Midbrain (tissue), 1 donor: ENCODE measurements around the gene STAT2.
"Not testable (repeated sequence)": the region's sequence is repeated elsewhere in the genome, so short reads cannot be mapped to it uniquely, and the experiment has no call there.

Experiments used
- DNase-seq: peaks from one replicate; lab custom pipeline; 2025; lab: John Stamatoyannopoulos, UW

The STAT2 gene

DNA sequence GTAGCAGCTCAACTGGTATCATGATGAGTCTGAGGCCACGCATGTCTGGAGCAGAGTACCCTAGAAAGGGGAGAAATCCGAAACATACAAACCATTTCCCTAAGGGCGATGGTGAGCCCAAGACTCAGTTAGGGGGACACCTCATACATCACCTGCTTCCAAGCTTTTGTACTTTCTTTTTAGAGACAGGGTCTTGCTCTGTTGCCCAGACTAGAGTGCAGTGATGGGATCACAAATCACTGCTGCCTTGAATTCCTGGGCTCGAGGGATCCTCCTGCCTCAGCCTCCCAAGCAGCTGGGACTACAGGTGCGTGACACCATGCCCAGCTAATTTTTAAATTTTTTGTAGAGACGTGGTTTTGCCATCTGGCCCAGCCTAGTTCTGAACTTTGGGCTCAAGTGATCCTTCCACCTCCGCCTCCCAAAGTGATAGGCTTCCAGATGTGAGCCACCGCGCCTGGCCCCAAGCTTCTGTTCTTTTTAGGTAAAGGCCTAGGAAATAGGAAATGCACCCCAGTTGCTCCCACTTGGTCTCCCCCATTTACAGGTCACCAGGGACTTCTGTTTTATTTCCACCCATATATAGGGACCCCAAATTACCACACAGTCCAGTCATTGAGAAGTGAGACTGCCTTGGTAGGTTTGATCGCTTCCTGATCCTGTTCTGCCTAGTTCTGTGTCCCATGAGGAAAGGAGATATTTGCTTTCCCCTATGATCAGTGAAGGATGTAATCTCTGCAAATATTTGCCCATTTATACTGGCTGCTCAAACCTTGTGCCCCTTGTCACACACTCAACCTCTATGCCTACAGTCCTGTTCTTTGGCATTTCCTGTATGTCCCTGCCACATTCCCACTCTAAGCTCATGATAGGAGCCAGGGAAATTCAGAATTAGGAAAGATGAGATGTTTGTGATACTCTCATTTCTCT lies 2.5 kb upstream of the STAT2 start, which contains the start of gene APOF:
Gene APOF (minus strand): TSS at position 728 of the 930 bp plus-strand sequence. CDS start 112 bp downstream, at position 616.
- DNase-seq = no peak

DNA sequence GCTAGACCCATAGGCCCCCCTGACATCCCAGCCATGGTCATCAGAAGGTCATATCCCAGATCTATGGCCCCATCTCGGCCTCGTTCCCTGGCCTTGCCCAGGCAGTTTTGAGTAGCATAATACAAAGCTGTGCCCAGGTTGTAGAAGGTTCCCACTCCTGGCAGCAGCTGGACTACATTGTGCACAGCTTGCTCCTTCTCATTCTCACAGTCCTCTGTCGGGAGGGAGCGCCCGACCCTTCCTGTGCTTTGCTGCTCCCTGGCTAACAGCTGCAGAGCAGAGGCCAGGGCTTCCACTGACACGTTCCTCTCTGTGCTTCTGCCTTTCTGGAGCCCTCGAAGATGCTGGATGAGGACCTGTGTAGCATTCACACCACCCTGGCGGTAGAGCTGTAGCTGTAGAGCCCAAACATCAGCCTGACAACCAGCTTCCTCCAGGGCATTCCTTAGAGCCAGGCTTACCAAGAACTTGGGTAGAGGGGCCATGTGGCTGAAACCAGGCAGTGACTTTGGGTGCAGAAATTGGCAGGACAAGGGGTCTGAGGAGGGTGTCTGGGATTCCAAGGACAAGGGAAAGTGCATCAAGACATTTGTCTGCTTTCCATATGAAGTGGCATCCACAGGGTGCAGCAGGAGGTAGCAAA lies 1.7 kb upstream of the STAT2 start:
- no peak for DNase-seq

DNA sequence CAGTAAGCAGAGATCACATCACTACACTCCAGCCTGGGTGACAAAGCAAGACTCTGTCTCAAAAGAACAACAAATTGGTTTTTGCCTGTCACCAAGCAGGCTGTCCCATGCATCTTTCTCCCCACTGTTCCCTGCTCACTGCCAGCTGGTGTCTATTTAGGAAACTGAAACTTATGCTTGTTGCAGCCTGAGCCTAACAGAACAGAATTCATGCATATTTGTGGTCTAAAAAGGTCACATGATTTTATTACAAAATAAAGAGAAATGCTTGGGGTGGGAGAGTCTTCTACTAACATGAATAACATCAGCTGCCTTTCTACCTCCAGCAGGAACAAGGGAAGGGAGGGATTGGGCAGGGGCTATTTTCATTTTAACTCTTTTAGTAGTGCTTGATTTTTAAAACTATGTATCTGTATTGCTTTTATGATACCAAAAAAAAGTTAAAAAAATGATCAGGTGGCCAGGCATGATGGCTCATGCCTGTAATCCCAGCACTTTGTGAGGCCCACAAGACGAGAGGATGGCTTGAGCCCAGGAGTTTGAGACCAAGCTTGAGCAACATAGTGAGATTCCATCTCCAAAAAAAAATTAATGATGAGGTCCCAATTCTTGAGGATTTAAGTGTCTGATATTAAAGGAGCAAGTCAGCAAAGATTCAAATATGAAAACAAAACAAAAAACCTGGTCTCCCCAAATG lies 923 bp downstream of the STAT2 start:
- peak; percentile 78 for DNase-seq

DNA sequence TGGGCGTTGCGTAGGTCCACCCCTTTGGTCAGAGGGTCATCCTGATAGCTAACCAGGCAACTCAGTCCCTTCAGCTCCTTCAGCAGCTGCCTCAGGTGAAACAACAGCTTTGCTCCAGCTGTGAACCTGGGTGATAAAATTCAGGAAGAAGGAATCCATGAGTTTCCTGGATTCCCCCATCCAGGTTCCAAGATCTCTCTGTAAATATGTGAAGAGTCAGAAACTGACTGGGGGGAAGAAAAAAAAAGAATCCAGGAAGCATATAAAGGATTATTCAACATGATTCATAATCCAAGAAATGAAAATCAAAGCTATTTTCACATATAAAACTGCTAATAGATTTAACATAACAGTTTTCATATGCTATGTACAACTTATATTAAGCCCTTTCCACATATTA lies 8.6 kb downstream of the STAT2 start:
- no peak for DNase-seq

DNA sequence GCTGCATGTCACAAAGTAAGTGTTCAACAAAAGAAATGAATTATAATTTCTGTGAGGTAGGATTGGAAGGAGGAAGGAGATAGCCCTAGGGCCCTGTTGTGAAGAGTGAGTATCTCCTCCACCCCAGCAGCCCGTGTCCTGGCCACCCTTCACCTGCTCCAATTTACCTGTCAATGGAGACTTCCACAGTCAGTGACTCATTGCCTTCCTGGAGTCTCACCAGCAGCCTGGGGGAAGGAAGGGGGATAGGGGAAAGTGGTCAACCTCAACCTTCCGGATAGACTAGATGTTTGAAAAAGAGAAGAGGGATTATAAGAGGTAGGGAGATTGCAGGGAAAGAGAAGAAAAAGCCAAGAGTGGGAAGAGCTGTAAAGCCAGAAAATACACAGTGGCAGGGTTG lies 9.2 kb downstream of the STAT2 start:
- no peak for DNase-seq

DNA sequence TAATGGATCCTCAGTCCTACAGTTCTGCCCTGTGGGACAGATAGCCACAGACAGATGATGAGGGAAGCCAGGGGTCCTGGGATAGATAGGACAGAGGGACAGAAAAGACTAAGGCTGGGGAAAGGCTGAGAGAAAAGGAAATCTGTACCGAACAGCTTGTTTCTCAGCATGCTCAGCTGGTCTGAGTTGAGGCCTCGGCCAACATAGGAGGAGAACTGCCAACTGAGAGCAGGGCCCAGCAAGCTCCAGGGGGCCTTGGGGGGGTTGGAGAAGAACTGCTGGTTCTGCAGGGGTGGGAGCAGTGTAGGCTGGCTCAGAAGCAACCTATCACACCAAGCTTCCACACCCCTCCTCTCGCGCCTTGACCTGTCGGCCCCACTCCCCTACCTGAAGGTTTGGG lies 11.1 kb downstream of the STAT2 start:
- DNase-seq = no peak

DNA sequence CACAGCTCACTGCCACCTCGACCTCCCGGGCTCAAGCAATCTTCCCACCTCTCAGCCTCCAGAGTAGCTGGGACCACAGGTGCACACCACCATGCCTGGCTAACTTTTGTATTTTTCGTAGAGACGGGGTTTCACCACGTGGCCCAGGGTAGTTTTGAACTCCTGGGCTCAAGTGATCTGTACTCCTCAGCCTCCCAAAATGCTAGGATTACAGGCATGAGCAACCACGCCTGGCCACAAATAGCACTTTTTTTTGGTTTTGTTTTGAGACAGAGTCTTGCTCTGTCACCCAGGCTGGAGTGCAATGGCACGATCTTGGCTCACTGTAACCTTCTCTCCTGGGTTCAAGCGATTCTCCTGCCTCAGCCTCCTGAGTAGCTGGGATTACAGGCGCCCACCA lies 12.7 kb downstream of the STAT2 start:
- DNase-seq = not testable (repeated sequence)

DNA sequence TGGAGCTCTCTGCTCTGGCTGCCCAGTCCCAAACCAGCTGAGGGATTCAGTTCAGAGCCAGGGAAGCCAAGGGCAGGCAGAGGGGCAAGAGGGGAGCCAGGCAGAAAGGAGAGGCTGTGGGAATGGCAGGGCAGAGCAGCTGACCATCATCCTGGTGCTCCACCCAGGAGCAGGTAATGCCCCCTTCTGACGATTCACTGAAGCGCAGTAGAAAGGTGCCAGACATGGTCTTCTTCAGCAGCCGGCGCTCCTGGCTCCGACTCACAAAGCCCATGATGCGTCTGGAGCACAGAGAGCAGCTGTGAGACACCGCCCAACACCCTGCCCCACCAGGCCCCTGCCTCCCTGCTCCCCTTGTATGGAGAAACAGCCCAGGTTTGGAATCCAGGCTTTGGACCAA lies 13.2 kb downstream of the STAT2 start:
- no peak for DNase-seq

DNA sequence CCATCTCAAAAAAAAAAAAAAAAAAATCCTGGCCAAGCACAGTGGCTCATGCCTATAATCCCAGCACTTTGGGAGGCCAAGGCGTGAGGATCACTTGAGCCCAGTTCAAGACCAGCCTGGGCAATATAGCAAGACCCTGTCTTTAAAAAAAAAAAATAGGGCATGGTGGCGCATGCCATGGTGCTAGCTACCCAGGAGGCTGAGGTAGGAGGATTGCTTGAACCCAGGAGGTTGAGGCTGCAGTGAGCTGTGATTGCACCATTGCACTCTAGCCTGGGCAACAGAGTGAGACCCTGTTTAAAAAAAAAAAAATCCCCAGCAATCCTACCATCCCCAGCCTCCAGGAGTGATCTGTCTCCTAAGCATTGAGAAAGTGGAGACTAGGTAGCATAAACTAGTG lies 17.6 kb downstream of the STAT2 start:
- DNase-seq = not testable (repeated sequence)

DNA sequence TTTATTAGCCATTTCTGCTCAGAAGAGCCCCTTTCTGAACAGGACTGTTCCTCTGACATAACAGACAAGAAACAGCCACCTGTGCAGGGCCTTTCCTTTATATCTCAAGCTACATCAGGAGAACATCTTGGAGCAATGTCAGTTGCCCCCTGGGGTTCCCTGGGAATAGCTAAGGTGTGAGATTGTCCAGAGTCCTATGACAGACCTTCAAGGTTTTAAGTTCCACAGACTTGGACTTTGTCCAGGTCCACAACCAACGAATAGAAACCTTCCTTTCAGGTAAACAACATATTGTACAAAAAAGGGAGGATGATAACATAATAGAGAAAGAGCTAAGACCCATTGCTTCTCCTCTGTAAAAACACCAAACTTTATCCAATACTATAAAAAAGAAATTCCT lies 18.3 kb downstream of the STAT2 start:
- DNase-seq = no peak

DNA sequence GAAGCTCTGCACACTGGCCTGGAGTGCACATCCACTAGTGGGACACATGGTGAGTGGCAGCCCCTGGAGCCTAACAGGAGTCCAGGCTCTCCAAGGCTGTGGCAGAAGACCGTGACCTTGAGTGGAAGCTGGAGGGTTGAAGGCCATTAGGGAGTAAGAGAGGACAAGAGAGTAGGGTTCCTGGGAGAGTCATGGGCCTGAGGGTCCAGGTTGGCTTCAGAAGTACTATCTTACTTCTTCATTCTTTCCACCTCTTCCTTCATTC lies 20.8 kb downstream of the STAT2 start:
- no peak for DNase-seq

DNA sequence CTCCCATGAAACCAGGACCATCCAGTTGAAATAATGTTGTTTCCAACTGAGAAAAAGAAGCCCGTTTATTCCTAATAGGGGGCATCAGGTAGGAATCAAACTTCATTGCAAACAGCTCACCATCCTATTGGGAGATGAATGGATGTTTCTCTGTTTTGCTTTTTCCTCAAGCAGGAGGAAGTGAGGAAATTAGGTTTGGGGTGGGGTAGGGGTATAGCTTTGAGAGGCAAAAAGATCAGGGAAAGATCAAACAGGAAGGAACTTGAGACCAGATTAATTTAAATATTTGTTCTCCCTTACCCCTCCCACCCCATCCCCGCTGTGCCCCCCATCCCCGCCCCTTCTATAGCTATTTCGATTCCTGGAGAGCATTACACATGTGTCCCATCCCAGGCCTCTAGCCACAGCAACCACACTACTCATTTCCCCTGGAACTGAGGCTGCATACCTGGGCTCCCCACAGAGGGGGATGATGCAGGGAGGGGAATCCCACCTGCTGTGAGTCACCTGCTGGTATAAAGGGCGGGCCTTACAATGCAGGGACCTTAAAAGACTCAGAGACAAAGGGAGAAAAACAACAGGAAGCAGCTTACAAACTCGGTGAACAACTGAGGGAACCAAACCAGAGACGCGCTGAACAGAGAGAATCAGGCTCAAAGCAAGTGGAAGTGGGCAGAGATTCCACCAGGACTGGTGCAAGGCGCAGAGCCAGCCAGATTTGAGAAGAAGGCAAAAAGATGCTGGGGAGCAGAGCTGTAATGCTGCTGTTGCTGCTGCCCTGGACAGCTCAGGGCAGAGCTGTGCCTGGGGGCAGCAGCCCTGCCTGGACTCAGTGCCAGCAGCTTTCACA lies 21.4 kb downstream of the STAT2 start, which contains the start of gene IL23A:
Gene IL23A (plus strand): TSS at position 577 of the 850 bp plus-strand sequence. CDS start 161 bp downstream, at position 738.
- DNase-seq = no peak

DNA sequence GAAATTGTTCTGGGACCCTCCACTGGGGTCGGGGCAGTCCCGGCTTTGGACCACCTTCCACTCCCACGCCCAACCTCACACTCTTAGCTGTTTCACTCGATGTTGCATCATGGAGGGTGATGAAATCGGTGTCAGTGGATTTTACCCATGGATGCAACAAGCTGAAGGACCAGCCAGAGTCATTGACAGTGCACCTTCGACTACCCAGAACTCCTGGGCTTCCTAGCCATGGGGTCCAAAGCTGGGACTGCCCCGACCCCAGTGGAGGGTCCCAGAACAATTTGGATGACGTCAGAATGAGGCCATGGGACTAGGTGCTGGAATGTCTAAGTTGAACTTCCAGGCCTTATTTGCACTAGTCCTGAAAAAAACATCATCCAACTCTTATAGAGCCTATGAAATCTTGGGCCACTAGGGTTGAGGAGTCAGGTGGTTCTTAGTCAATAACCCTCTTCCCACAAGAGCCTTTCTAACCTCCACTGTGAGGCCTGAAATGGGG lies 22.1 kb downstream of the STAT2 start:
- DNase-seq = no peak

DNA sequence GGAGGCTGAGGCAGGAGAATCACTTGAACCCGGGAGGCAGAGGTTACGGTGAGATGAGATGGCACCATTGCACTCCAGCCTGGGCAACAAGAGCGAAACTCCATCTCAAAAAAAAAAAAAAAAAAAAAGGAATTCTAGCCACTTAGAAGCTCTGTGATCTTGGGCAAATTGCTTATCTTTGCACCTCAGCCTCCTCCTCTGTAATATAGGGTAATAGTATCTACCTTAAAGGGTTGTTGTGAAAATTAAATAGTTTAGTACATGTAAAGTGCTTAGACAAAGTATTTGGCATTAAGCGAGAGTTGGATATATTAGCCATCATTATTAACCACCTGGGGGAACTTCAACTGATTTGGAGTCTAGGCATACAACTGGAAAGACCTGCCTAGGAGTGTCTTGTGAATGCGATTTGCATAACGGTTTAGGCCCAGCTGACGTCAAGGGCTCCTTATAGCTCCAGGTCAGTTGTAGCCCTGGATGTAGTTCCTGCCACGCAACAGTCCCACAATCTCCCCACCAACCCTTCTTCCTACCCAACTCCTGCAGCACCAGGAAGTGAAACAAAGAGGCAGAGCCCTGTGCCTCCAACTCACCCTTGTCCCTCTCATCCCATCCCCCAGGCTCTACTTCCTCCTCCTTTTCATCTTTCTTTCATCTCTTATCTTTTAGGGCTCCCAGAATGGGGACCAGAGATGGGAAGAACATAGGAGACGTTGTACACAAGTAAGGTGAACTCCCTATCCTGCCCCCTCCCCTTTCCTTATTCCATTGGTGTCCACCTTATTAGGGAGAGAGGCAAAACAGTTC lies 23.3 kb downstream of the STAT2 start:
- no peak for DNase-seq

DNA sequence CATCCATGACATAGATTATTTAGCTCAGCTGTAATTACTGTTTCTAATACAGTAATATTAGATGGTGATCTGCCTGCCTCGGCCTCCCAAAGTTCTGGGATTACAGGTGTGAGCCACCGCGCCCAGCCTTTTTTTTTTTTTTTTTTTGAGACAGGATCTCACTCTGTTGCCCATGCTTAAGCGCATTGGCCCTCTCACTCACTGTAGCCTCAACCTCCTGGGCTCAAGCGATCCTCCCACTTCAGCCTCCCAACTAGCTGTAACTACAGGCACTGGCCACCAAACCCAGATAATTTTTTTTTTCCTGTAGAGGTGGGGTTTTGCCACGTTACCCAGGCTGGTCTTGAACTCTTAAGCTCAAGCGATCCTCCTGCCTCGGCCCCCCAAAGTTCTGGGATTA lies 24.4 kb downstream of the STAT2 start:
- not testable (repeated sequence) for DNase-seq

DNA sequence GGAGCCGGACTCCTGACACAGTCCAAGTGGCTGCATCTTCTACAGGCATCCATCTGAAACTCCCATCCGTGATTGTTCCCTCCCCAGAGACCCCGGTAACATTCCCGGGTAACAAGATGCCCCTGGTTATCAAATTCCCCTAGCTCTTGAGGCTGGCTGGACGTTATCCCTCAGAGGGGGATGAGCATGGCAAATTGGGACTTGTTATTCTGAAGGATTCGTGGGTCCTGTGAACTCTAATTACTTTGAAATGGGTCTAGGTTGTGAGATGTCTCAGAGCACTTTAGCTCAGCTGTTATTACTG lies 25.5 kb downstream of the STAT2 start:
- DNase-seq = no peak

DNA sequence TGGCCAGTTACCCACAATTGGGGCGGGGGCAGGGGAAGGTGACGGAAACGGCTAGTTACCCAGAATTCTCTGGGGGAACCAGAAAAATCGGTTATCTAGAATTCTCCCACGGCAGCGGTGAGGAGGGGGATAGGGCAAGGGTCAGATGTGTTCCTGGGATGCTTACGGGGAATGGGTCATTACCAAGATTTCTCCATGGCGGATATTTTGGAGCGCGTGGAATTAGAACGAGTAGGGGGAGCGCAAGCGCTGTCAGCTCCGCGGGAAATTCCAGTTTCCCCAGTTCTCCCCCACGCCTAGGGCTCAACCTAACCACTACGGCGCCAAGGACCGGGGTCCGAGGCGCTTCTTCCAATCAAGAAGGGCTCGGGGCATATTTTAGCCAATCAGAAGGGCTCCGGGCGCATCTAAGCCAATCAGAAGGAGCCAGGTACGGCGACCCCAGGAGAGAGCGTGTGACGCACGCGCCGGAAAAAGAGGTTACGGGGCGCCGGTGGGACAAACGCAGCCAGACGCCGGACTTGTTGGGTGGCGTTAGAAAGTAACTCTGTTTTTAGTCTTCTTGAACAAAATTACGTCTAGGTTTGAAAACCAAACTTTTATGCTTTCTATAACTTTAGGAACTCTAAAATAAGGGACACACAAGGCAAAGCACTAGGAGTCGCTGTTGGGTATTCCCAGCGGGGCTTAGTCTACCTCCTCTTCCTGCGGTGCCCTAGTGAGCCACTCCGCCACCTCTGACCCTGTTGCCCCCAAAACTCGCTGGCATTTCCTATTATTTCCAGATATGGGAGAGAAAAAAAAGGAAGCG lies 26.0 kb downstream of the STAT2 start, which contains the start of gene PAN2:
Gene PAN2 (minus strand): TSS at position 322 of the 811 bp plus-strand sequence. CDS start 906 bp downstream, outside the sequence.
- peak; percentile 95 for DNase-seq

DNA sequence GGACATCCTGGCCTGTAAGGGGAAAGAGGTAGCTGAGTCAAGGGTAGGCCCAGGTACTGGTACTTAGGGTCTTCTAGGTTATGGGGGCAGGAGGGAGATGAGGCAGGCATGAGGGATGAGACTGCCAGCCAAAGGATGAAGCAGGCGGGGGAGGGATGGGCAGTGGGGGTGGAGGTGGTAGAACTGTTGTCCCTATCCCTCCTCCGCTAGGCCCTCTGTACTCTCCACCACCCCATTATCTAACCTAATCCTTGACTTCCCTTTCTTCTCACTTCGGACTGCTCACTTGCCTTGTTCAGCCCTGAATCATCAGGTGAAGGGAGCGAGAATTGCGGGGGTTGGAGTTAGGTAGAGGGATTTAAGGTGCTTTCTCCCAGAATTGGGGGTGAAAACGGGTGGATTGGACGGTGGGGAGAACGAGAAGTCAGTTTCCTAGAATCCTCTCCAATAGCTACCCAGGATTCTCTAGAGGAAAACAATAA lies 26.7 kb downstream of the STAT2 start:
- no peak for DNase-seq

DNA sequence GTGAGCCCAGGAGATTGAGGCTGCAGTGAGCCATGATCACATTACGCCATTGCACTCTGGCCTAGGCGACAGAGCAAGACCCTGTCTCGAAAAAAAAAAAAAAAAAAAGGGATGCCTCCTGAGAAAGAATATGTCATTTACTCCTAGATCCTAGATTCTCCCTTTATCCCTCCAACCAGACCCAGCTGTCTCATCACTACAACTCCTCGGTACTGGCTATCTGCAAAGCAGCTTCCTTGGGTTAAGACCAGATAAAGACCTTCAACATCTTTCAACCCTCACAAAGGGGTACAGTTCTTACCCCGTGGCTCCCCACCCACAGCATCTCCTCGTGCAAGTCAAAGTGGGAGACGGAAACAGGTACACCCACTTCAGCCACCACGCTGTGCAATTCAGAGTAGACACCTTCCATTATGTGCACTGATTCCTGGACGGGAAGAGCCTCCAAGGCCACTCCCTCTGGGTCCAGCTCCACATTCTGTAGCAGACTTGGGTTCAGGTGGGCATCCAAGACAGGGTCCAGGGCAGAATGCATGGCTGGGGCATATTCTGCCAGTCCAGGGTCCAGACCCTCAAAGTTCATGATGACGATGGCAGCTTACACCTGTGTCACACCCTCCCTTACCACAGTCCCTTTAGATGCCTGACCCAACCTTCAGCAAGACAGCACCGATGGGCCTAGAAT lies 27.3 kb downstream of the STAT2 start:
- no peak for DNase-seq
